ENCODE results near the gene PDX1. TPM values are rescaled to one million over a fixed set of nuclear protein-coding genes. Genes with fewer than 3 reads are reported as not detected.

The PDX1 gene
- total RNA-seq = not detected in 2 replicates

GRCh38 chr13:27919934-27920676 lies at the start of gene PDX1:
TSS of gene PDX1 (plus strand) at chr13:27920000. CDS start at chr13:27920139, 139 bp downstream.

GRCh38 chr13:27969082-27969865 lies 49.5 kb downstream of the PDX1 start, which contains the start of gene CDX2:
TSS of gene CDX2 (minus strand) at chr13:27969315. CDS start at chr13:27969006, 309 bp downstream.

Small RNAs within 50 kb of the gene (small RNA-seq; reads per million reads assigned to genes)
- gene ATP5F1EP2 = not detected

Other genes with a start within 250 kb of the PDX1 start
- gene GSX1, start 127.5 kb upstream of the PDX1 start, total RNA-seq = not detected in 2 replicates
- not detected in 2 replicates for gene CDX2, start 49.3 kb downstream of the PDX1 start, total RNA-seq
- gene URAD, start 68.7 kb downstream of the PDX1 start, total RNA-seq = not detected in 2 replicates
- gene FLT3, start 180.6 kb downstream of the PDX1 start, total RNA-seq = not detected in 2 replicates
- gene PAN3, start 218.5 kb downstream of the PDX1 start, total RNA-seq = 23.9 and 25.9 TPM in 2 replicates

Measured in placental epithelial cell (primary cell).